NCI-H1092 treated with DMSO at 0.1 percent for 48 hours (cell line): ENCODE results near the gene PLEKHN1.

Experiments
- DNase-seq: peaks from one replicate; lab custom pipeline; 2025; lab: John Stamatoyannopoulos, UW

PLEKHN1 gene

DNA sequence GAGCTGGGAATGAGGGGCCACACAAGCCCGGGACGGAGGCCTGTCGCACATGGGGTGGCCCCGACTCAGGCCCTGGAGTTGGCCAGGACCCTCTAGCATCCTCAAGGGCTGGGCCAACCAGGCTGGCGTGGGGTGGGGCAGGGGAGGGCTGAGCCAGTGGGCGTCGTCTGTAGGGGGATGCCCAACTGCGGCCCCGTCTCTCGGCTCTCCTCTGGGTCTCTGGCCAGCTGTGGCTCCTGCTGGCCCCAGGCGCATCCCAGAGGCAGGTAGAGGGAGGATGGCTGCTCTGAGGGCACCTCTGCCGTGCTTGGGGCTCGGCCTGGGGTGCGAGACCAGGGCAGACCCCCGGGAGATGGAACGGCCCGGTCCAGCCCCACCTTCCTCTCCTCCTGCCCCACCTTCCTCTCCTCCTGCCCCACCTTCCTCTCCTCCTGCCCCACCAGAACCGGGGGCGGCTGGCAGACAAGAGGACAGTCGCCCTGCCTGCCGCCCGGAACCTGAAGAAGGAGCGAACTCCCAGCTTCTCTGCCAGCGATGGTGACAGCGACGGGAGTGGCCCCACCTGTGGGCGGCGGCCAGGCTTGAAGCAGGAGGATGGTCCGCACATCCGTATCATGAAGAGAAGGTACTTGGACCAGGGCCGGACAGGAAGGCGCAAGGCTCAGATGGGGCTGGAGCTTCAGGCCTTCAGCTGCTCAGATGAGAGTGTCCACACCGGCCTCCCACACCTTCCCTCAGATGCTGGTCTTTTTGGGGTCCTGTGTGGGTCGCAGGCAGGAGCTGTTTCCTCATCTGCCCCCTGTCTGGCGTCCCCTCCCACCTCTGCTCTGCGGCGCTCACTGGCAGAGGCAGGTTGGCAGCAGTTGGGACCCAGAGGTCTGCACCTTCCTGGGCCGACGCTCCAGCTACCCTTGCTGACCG, 36.3 kb upstream of the PLEKHN1 start:
- no peak for DNase-seq

DNA sequence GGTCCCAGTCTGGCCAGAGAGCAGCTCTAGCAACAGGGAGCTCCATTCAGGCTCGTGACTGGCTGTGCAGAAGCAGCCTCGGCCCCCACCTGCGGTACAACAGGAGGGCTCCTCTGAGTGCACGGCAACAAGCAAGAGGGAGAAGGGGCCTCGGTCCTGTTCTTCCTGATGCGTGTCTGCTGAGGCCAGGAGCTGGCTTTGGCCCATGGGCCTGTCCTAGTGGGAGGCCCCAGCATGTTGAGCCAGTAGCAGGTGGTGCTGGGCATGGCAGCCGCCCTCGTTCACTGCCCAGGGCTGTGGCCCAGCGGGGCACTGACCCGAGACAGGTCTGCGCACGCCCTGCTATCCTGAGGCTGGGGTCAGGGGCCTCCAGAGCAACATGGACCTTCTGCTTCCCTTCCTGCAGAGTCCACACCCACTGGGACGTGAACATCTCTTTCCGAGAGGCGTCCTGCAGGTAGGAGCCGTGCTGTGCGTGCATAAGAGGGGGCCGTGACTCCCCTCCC, 35.6 kb upstream of the PLEKHN1 start:
- DNase-seq, result no peak

DNA sequence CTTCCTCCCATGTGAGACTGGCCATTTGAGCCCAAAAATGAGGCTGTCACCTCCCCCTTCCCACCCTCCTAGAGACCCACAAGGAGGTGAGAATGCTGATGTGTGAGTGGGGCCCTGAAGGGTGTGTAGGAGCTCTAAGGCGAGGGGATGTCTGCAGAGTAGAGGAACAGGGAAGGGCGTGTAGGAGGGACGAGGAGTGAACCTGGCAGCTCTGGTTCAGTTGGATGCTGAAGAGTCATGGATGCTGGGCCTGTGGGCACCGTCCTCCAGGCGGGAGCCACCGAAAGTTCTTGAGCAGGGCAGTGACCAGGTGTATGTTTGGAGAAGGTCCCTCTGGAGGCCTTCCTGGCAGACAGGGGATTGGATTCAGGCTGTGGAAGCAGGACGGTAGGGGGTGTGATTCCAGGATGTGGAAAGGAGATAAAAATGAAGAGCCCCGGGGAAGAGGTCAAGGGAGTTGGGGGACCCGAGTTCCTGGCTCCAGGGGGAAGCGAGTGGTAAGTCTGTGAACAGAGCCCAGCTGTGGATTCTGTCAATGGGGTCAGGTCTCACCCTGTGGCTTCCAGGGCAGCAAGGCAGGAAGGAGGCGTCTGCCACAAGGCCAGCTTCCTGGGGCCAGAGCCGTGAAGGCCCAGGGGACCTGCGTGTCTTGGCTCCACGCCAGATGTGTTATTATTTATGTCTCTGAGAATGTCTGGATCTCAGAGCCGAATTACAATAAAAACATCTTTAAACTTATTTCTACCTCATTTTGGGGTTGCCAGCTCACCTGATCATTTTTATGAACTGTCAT, 34.7 kb upstream of the PLEKHN1 start:
- DNase-seq, result no peak

DNA sequence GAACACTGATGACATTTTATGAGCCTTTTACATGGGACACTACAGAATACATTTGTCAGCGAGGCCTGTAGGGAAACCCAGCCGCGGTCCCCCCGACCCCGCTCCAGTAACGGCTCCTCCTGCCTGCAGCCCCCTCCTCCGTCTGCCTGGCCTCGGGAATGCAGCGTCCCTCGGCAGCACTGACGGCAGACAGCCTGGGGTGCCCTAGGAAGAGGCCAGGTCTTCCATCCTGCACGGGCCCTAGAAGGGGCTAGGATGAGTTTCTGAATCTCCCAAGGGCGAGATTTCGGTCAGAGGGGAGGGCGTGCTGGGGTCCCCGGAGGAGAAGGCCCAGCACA, 34.1 kb upstream of the PLEKHN1 start:
- no peak for DNase-seq

DNA sequence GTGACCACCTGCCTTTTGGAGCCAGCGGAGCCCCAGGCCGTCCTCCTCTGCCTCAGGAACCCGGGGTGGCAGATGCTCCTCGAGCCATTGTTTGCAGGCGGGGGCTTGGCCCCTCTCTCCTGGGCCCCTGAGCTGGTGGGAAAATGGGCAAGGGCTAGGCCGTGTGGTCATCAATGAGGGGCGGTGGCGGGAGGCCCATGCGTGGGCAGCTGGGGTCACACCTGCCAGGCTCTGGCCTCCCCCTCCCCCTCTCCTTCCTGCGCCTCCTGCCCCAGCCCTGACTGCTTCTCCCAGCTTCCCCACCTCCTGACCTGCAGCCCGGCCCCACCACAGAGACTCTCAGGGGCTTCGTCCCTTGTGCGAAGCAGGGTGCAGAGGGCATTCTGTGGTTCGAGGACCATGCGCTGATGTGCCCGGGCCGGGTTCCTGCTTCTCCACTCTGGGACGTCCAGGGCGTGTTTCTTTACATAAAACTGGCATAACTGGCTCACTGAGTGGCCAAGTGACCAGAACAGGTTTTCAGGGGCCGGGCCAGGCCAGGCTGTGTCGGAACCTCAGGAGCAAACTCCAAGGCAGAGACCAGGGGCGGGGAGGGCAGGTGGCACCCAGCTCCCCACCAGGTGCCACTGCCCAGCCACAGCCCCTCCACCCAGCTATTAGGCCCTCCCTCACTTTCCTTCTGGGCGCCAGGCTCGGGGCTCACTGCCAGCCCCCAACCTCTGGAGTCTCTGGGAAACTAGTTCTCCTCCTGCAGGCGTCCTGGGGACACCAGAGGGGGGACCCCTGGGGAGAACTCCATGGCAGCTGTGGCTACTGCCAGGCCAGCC, 33.3 kb upstream of the PLEKHN1 start:
- no peak for DNase-seq

DNA sequence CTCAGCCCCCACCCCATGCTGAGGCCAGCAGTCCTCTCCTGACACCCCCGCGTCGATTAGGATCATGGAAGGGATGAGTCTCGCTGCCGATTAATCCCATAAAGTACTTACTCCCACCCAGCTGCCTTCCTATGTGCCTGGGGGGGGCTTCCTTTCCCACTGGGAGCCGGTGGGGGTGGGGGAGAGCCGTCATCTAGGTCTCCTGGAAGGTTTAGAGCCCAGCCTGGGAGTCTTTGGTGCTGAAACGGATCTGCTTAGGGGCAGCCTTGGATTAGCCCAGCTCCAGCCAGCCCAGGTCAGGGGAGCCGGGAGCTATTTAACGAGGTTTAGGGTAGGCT, 32.7 kb upstream of the PLEKHN1 start:
- DNase-seq, result no peak

DNA sequence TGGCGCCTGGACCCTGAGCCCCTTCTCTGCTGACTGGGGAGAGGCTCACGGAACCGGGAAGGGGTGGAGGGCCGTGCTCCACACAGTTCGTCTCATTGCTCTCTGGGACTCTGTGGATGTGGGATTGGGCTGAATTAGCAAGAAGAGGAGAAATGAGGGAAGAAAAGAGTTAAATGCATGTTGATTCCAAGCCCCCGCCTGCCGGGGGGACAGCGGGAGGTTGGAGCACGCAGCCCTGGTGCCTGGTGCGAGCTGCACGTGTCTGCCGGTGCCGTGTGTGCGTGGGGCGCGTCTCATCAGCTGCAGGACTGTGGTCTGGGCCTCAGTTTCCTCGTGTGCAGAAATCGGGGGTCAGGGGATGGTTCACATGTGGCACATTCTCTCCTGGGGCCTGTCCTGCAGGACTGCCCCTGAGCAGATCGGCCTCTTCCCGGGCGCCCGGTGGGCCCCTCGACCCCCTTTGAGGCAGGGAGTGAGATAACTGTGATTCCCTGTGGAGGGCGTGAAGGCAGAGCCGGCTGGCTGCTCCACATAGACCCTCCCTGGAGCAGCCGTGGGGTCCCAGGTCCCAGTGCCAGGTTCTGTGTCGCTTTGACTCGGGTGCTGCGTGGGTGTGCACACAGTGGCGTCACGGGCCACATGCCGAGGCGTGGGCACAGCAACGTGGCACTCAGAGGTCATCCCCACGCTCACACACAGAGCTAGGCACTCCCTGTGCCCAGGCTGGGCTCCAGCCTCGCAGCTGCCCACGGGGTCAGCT, 31.1 kb upstream of the PLEKHN1 start:
- no peak for DNase-seq

DNA sequence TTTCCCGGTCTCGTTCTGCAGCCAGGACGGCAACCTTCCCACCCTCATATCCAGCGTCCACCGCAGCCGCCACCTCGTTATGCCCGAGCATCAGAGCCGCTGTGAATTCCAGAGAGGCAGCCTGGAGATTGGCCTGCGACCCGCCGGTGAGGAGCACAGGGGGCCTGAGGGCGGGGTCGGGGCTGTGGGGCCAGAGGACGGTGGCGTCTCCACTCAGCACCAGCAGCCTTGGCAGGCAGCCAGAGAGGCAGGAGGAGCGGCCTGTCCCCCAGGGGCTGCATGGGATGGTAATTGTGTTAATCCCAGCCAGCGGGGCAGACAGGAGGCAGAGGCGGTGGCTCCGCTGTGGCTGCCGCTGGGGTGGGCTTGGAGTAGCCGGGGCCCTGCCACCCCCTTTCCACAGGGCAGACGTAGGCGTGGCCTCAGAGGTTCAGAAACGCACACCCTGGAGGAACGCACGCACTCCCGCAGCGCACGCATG, 30.5 kb upstream of the PLEKHN1 start:
- peak; percentile 16 for DNase-seq

DNA sequence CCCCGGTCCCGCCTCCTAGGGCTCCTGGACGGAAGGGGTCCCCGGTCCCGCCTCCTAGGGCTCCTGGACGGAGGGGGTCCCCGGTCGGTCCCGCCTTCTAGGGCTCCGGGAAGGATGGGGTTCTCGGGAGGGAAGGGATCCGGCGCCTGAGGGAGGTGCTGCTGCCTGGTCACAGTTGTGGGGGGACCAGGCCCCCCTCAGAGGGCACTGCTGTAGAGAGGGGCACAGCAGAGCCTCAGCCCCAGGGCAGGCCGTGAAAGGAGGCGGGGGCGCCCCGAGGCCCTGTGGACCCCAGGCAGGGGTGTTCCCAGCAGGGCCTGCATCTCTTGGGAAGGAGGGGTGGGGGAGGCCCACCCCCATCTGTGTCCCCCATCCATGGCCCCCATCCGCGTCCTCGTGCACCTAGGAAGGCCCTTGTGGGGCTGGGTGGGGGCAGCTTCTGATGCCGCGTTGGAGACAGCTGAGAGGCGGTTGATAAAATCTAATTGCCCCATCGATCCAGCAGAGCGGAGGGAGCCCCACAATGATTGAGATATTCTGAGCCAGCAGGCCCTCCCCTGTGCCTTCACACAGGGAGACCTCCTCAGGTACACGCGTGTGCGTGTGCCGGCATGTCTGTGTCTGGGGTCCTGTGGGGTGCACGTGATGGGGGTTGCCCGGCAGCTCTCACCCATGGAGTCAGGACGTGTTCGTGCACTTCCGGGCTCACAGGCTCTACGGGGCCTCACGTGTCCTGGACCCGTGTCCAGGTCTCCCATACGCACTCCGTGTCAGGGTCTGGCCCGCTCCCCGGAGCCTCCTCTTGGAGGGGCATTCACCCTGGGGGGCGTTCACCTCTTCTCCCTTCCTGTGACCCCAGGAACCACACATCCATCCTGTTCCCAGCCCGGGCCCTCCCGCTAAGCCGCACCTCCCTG, 29.7 kb upstream of the PLEKHN1 start:
- no peak for DNase-seq

DNA sequence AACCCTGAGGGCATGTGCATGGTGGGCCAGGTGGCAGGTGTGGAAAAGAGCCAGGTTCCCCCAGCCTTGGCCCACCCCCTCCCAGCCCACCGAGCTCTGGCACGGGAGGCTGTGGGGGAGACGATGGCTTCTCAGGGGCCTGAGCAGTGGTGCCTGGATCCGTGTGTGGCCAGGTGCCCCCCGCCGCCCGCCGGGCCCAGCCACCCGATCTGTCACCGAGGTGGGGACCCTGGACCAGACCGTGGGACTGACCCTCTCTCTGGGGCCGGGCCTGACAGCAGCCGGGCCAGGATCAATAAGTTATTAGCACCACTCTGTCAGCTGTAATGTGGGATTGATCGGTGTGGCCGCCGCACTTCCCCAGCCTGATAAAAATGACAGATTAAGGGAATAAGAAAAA, 28.8 kb upstream of the PLEKHN1 start:
- no peak for DNase-seq

DNA sequence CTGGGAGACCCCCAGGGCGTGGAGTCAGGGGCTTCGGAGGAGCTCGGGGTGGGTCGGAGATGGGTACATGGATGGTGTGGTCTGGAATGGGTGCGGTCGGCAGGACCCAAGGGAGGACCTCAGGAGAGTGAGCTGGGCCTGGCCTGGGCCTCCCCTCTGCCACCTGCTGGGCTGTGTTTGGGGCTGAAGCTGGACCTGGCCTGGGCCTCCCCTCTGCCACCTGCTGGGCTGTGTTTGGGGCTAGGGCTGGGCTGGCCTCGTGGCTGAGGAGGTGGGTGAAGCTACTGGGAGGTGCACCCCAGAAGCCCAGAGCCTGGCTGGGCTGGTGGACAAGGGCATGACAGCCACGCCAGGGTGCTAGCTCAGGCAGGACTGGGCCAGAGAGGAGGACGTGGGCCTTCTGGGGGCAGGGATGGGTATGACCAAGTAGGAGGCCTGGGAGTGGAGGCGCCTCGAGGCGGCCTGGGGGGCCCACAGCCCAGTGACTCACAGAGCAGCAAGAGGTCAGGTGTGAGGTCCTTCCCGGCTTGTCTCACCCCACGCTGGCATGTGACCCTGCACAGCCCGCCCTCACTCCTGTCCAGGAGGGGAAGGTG, 28.1 kb upstream of the PLEKHN1 start:
- DNase-seq, result no peak

DNA sequence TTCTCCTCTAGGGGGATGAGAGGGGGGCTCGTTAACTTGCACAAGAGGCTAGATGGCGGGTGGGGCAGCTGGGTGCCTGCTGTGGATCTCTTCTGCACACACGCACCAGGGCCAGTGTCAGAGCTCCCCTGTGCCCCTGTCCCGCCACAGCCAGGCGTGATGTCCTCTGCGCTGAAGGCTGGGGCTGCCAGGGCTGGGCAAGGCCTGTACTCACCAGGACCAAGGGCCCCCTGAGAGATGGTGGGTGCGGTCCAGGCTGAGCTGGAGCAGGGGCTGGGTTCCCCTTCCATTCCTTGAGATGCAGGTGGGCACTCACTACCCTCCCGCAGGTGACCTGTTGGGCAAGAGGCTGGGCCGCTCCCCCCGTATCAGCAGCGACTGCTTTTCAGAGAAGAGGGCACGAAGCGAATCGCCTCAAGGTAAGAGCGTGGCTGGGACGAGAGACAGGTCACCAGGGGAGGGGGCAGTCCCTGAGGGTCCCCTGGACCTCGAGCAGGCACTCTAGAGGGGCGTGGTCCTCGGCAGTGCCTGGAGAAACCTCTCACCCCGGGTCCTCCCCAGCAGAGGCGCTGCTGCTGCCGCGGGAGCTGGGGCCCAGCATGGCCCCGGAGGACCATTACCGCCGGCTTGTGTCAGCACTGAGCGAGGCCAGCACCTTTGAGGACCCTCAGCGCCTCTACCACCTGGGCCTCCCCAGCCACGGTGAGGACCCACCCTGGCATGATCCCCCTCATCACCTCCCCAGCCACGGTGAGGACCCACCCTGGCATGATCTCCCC, 27.4 kb upstream of the PLEKHN1 start:
- no peak for DNase-seq

DNA sequence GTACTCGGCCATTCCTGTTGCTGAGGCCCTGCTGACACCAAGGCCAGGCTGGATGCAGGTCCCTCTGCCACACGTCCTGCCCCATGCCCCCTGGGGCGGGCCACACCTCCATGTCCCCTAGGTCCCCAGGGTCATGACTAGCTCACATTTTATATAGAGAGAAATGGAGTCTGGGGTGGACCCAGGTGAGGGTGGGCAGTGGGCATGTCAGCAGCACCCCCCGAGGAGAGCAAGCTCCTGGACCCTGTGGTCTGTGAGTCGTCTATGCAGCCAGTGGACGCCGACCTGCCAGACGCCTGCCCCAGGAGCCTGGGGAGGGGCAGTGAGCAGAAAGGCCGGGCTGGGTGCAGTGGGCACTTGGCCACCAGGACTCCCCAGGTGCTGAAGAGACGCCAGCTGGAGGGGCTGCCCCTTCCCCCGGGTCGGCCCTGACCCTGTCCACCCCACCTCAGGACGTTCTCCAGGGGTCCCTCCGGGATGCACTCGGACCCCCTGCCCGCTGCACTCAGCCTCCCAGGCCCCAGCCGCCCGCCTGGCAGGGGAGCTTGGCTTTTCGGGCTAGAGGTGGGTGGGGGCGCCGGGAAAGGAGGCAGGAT, 26.7 kb upstream of the PLEKHN1 start:
- no peak for DNase-seq

DNA sequence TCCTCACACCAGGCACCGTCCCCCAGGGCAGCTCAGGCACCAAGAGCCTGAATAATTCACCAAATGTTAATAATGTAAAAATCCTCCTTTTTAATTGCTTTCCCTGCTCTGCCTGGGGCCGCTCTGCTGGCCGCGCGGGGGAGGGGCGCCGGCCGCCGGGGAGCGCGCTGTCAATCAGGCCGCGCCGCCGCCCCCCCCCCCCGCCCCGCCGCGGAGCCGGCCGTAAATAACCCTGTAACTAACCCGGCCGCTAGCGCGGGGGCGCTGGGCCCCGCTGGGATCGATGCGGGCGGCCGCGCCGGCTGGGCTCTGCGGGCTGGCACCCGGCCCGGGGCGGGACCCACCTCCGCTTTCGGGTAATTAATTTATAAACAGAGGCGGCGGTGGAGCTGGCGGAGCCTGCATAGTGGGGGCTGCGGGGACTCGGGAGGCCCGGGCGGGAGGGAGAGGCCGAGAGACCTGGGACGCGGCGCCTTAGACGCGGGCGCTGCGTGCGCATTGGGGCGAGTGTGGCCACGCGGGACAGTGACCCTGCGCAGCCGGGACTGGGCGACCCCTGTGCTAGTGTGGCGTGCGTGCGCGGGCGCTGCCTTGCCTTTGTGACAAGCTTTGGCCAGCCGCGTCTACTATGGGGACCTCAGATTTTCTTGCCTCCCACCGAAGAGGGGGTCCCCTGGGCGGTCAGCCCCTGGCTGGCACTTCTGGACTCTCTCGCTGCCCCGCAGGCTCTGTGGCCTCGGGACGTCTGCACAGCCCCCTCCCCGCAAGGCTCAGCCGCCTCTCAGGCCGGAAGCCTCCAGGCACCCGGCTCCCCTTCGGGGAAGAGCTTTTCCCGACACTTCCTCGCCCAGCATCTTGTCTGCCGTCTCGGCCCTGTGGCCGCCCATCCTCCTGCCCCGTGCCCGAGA, 25.9 kb upstream of the PLEKHN1 start:
- DNase-seq, result peak; percentile 22

DNA sequence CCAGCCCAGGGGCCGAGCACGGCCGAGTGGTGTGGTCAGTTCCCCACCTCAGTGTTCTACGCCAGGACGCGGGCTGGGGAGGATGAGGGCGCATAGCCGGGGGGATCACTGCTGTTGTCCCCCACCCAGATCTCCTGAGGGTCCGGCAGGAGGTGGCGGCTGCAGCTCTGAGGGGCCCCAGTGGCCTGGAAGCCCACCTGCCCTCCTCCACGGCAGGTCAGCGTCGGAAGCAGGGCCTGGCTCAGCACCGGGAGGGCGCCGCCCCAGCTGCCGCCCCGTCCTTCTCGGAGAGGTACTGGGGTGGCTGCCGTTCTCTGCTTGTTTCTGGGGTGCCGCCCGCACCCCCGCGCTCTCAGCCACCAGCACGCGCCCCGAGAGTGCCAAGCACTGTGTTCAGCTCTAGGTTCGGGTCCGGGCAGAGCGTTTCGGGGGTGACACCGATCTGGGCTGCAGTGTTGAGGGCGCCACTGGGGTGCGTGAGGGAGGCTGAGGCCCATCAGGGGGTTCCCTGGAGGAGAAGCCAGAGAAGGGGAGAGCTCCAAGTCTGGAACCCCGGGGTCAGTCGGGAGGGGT, 25.2 kb upstream of the PLEKHN1 start:
- DNase-seq, result no peak

DNA sequence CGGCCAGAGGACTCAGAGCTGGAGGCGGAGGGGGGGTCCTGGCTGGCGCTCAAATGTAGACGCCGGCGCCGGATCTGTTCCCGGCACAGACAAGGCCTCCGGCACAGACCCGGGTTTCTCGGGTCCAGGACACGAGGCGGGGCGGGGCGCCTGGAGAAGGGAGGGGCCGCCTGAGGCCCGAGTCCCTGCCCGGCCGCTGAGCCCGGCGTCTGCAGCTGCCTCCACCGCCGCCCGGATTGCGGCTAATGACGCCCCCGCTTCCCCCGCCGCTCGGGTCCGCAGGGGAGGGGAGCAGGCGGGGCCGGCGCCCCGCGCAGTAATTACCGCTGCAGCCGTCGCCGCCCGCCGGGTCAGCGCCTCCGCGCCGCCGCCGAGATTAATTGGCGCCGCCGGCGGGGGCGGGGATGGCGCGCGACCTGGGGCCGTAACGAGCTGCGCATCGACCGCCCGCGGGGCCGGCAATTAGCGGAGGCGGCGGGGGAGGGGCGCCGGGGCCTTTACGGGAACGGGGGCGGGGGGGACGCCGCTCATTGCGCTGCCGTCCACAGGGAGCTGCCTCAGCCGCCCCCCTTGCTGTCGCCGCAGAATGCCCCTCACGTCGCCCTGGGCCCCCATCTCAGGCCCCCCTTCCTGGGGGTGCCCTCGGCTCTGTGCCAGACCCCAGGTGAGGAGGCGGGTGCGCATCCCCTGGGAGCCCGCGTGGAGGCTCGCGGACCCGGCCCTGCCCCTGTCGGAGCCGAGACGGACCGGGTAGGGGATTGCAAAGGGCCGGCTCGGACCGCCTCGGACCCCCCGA, 24.5 kb upstream of the PLEKHN1 start:
- peak; percentile 38 for DNase-seq
